GM12865 (cell line): ENCODE measurements around the gene DPF3.

Experiments
- DNase-seq: peaks from one replicate; pipeline ENCODE4 v3.0.0; 2010; ENCODE audit warnings: low read depth
- H3K4me3 ChIP-seq: 2 replicates; pipeline ENCODE4 v1.5.1; 2011; ENCODE audit warnings: mild to moderate bottlenecking, low read depth, low read length, control low read depth
- TF ChIP-seq, protein P1 (sequence below): IDR thresholded peaks from 2 replicates; pipeline ENCODE4 v1.5.1; 2011; ENCODE audit warnings: low read length, control low read depth, low read depth, inconsistent platforms; ENCODE audit not compliant: insufficient read depth; ENCODE audit errors: missing control alignments

The DPF3 gene

DNA sequence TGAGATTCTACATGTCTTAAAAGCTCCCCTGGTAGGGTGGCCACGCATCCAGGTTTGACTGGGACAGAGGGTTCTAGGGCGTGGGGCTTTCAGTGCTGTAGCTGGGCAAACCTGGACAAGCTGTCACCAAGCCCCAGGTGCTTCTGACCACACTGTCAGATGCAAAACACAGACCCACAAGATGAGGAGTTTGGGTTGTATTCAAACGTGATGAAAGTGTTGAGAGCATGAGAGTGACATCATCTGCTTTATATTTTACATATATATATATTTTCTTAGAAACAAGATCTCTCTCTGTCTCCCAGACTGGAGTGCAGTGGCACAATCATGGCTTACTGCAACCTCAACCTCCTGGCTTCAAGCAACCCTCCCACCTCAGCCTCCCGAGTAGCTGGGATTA is 210.1 kb downstream of the DPF3 start:
- peak; percentile 24 for DNase-seq
- TF ChIP-seq, protein P1, sequence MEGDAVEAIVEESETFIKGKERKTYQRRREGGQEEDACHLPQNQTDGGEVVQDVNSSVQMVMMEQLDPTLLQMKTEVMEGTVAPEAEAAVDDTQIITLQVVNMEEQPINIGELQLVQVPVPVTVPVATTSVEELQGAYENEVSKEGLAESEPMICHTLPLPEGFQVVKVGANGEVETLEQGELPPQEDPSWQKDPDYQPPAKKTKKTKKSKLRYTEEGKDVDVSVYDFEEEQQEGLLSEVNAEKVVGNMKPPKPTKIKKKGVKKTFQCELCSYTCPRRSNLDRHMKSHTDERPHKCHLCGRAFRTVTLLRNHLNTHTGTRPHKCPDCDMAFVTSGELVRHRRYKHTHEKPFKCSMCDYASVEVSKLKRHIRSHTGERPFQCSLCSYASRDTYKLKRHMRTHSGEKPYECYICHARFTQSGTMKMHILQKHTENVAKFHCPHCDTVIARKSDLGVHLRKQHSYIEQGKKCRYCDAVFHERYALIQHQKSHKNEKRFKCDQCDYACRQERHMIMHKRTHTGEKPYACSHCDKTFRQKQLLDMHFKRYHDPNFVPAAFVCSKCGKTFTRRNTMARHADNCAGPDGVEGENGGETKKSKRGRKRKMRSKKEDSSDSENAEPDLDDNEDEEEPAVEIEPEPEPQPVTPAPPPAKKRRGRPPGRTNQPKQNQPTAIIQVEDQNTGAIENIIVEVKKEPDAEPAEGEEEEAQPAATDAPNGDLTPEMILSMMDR: no peak
- H3K4me3 ChIP-seq: no peak overlapping the region

DNA sequence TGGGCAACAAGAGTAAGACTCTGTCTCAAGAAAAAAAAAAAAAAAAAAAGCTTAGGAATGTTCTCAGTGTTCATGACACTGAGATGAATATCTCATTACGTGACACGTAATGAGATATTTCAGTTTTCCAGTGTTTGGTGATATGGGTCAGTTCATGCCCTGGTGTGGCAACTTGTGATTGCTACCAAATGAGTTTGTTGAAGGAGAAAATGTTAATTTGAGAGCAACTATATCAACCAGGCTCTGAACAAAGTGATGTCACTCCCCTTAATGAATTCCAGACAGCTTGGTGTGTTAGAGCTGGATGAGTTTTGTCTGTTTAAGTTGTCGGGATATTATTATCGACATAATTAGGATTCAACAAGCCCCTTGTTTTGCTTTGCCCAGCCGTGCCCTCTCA is 211.7 kb downstream of the DPF3 start:
- DNase-seq: no peak
- no peak overlapping the region for H3K4me3 ChIP-seq
- TF ChIP-seq, protein P1: no peak

DNA sequence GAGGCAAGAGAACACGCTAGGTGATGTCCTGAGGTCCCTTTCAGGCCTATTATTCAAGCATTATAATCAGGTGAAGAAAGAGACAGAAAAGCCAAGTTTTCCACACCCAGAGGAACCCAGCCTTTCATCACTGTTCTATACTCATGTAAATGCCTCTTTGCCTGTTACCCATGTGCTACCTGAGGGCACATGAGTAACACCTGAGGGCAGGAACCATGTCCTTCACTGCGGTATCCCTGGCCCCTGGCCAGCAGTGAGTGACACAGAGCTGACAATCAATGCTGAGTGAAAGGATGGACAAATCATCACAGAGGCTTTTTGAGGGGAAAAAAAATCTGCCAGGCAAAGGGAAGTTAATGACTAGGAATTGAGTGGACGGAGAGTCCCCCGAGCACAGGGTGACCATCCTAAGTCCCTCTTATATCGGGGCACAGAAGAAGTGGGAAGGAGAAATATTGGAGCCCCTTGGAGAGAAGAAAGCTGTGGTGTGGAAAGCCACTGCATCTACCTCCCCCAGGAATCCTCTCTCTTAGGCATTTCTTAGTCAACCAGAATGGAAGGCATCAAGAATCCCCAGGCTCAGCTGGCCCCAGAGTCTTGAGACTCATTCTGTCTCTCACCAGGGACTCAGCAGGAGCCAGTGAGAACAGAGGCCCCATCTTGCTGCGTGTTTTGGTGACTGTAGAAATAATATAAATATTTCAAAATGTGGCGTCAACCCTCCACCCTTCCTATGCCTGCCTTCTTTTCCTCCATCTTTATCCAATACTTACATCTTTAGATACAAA is 212.9 kb downstream of the DPF3 start:
- H3K4me3 ChIP-seq: no peak overlapping the region
- TF ChIP-seq, protein P1: no peak
- DNase-seq: no peak

DNA sequence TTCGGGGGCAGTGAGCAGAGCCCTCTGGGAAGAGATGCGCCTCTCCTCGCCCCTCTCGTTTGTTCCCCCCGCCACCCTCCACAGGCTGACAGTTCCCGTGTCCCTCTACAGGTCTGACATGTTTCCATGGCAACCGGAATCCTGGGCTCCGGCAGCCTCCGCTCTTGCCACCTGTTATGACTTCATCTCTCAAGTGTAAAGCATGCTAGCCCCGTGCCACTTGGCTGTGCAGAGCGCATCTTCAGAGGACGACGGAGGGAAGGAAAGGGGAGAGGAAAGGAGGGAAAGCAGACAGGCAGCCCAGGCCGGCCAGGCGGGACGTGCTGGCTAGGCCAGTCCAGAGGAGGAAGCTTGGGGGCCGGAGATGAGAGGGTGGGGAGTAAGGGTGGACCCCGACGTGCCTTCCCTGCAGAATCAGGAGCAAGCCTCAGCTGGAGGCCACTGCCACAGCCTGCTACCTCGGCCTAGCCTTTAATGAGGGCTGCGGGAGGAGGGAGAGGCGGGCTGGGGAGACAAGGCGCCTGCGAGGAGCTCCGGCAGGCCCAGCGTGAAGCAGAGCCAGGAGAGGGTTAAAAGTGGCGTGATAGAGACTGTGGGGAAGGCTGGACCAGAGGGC is 214.3 kb downstream of the DPF3 start:
- H3K4me3 ChIP-seq: no peak overlapping the region
- DNase-seq: no peak
- TF ChIP-seq, protein P1: no peak

DNA sequence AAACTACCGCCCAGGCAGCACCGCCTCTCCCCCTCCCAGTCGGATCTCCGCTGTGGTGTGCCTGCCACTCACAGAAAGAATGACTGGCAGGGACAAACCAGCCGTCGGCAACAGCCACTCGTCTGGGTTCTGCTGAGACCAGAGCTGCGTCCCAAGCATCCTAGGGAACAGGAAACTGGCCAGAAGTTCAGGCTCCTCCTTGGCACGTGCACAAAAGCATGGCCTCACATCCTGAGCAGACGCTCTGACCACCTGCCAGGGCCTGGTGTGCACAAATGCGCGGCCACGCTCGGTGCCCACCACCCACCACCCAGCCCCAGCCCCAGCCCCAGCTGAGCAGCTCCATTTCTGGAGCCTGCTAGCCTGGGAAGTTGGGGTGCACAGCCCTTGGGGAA is 214.8 kb downstream of the DPF3 start:
- no peak for DNase-seq
- H3K4me3 ChIP-seq: no peak overlapping the region
- TF ChIP-seq, protein P1: no peak

DNA sequence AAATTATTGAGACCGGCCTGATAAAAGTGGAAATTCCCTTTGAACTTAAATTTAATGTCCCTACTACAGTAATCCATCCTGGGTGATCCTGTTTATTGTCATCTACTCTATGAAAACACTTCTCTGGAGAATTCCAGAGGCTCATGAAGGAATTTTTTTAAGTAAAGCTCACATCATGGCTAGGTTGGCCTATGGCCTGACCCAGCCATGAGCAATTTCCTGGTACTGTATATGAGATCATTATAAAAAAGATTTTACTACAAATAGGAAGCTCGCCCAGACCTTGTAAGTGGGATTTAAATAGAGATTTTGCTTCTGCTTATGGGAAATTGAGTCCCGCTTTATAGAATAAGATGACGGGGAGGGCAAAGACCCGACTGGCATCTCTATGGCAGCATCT is 215.5 kb downstream of the DPF3 start:
- DNase-seq: no peak
- no peak overlapping the region for H3K4me3 ChIP-seq
- TF ChIP-seq, protein P1: no peak
